Measurements from ENCODE around the gene SERPINA5. TPM values are rescaled to one million over a fixed set of nuclear protein-coding genes. Genes with fewer than 3 reads are reported as not detected.

Gene SERPINA5
- total and polyA plus RNA-seq, 2 of the 13 experiments (the other 11 are each of a cell fraction or from before 2014, with no cell fraction given) = 449 to 498 TPM

DNA sequence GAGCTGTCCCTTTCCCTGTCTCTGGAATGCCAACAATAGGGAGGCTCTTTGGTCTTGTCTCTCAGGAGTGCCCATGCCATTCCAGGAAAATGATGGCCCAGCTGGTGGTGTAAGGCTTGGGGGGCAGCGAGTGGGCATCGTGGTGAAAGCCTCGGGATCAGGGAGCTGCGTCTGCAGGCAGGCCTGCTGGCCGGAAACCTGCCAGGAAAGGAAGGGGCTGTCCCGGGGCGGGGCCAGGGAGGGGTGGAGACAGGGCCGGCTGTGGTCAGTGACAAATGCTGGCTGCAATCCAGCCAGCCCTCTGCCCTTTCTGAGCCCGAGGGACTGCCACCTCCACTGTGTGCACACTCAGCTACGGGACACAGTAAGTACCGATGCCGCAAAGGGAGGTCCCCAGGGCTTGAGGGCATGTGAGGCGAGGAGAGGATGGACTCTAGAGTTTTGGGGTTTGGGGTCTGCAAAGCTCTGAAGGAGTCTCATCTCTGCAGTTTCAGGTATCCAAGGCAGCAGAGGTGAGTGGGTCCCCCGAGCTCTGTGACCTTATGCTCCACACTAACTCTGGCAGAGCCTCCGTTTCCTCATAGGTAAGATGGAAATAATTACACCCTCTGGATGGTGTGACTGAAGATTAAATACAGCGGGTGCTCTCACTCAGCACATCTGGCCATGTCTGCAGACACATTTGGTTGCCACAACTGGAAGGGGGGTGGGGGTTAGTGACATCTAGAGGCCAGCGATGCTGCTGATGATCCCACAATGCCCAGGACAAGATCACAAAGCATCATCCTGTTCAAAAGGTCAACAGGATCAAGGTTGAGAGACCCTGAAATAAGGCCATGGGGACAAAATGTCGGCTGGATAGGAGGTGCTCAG is at the start of gene SERPINA5 (continued):
- no peak; the same call in 1 of the 2 replicates for TF ChIP-seq ZNF276 (CRISPR knock-in tag; IDR thresholded peaks at IDR 0.05; ENCODE audit: low read depth)
- TF ChIP-seq ZFP36L1 (CRISPR knock-in tag; IDR thresholded peaks at IDR 0.05) = no peak
- TF ChIP-seq CENPX (CRISPR knock-in tag; IDR thresholded peaks at IDR 0.05) = no peak
- TF ChIP-seq HOMEZ (CRISPR knock-in tag; IDR thresholded peaks at IDR 0.05; ENCODE audit: low read depth) = 0 out of 2 replicates have a peak, but pooled peaks have one; percentile 9
- no peak for TF ChIP-seq ZKSCAN8 (CRISPR knock-in tag; IDR thresholded peaks at IDR 0.05; ENCODE audit: borderline replicate concordance)
- TF ChIP-seq, protein P1, sequence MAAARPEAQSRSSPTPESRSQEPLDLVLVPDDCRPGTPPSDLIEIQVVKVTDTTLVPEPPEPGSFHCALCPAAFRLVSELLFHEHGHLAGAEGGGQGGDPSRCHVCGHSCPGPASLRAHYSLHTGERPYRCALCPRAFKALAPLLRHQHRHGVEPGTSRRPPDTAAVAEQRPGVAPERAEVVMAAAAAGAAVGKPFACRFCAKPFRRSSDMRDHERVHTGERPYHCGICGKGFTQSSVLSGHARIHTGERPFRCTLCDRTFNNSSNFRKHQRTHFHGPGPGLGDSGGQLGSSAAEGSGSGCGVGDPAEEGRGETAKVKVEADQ (CRISPR knock-in tag; IDR thresholded peaks at IDR 0.05; ENCODE audit: borderline replicate concordance) = peak; percentile 91
- TF ChIP-seq ZMAT3 (CRISPR knock-in tag; conservative IDR thresholded peaks at IDR 0.05) = peak; percentile 41; the same call in 1 of the 2 replicates
- no peak for TF ChIP-seq ZNF264 (CRISPR knock-in tag; IDR thresholded peaks at IDR 0.05)
- 0 out of 2 replicates have a peak, but pooled peaks have one; percentile 3 for TF ChIP-seq ZNF503 (CRISPR knock-in tag; IDR thresholded peaks at IDR 0.05)
- no peak for TF ChIP-seq MATR3 (CRISPR knock-in tag; IDR thresholded peaks at IDR 0.05)
- TF ChIP-seq RAD51 (IDR thresholded peaks at IDR 0.05; ENCODE audit: borderline replicate concordance) = no peak
- TF ChIP-seq ZFYVE20 (CRISPR knock-in tag; IDR thresholded peaks at IDR 0.05; ENCODE audit: borderline replicate concordance, low read depth) = no peak
- TF ChIP-seq, protein P2, sequence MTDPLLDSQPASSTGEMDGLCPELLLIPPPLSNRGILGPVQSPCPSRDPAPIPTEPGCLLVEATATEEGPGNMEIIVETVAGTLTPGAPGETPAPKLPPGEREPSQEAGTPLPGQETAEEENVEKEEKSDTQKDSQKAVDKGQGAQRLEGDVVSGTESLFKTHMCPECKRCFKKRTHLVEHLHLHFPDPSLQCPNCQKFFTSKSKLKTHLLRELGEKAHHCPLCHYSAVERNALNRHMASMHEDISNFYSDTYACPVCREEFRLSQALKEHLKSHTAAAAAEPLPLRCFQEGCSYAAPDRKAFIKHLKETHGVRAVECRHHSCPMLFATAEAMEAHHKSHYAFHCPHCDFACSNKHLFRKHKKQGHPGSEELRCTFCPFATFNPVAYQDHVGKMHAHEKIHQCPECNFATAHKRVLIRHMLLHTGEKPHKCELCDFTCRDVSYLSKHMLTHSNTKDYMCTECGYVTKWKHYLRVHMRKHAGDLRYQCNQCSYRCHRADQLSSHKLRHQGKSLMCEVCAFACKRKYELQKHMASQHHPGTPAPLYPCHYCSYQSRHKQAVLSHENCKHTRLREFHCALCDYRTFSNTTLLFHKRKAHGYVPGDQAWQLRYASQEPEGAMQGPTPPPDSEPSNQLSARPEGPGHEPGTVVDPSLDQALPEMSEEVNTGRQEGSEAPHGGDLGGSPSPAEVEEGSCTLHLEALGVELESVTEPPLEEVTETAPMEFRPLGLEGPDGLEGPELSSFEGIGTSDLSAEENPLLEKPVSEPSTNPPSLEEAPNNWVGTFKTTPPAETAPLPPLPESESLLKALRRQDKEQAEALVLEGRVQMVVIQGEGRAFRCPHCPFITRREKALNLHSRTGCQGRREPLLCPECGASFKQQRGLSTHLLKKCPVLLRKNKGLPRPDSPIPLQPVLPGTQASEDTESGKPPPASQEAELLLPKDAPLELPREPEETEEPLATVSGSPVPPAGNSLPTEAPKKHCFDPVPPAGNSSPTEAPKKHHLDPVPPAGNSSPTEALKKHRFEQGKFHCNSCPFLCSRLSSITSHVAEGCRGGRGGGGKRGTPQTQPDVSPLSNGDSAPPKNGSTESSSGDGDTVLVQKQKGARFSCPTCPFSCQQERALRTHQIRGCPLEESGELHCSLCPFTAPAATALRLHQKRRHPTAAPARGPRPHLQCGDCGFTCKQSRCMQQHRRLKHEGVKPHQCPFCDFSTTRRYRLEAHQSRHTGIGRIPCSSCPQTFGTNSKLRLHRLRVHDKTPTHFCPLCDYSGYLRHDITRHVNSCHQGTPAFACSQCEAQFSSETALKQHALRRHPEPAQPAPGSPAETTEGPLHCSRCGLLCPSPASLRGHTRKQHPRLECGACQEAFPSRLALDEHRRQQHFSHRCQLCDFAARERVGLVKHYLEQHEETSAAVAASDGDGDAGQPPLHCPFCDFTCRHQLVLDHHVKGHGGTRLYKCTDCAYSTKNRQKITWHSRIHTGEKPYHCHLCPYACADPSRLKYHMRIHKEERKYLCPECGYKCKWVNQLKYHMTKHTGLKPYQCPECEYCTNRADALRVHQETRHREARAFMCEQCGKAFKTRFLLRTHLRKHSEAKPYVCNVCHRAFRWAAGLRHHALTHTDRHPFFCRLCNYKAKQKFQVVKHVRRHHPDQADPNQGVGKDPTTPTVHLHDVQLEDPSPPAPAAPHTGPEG (CRISPR knock-in tag; IDR thresholded peaks at IDR 0.05) = no peak
